B cell (primary cell): ENCODE results near the gene GALNT10. TPM values are rescaled to one million over a fixed set of nuclear protein-coding genes. Genes with fewer than 3 reads are reported as not detected.

ENCODE experiments used
- ATAC-seq: fragments of 200-7000 bp; cut with Tn5 transposase; one replicate; pipeline ENCODE4 v1.10.0; 2021; ENCODE audit warnings: low read depth, mild to moderate bottlenecking, moderate number of reproducible peaks, moderate library complexity
- CTCF ChIA-PET: fragments of 350-600 bp; sonication (Branson Sonifier 250); formaldehyde crosslinking; loops from one replicate; lab custom pipeline; 2021; ENCODE audit warnings: antibody characterized with exemption, inconsistent platforms; lab: Charles Lee
- POLR2A ChIA-PET: fragments of 350-600 bp; sonication (Branson Sonifier 250); formaldehyde crosslinking; loops from one replicate; lab custom pipeline; 2021; ENCODE audit warnings: antibody characterized with exemption; lab: Charles Lee
- DNase-seq: peaks from one replicate; pipeline ENCODE4 v3.0.0; 2013
- H2AFZ ChIP-seq: 2 replicates; pipeline ENCODE4 v1.6.1; 2012; ENCODE audit warnings: mild to moderate bottlenecking, low read depth, low read length; ENCODE audit not compliant: insufficient read depth, poor library complexity, severe bottlenecking
- H3K27ac ChIP-seq, 2 donors: 1 replicate in 1 of 2; 2 replicates in 1 of 2; pipeline ENCODE4 v1.5.1; 2012 to 2013; ENCODE audit warnings: low read length in 2 of 2, mild to moderate bottlenecking in 2 of 2, moderate library complexity in 1 of 2
- H3K27me3 ChIP-seq, 4 experiments: fragments of 200-600 bp in 1 of 4; sonication (generic) in 1 of 4; replicated peaks in 1 of 4; 1 replicate in 2 of 4; 2 replicates in 2 of 4; pipeline versions ENCODE4 v1.6.1 to v1.7.0; 2013 to 2016; ENCODE audit warnings: low read length in 3 of 4, mild to moderate bottlenecking in 2 of 4, mixed read lengths in 1 of 4, moderate library complexity in 1 of 4; ENCODE audit not compliant: insufficient read depth in 4 of 4, control insufficient read depth in 3 of 4; ENCODE audit errors: control extremely low read depth in 1 of 4
- H3K36me3 ChIP-seq, 2 experiments: replicated peaks in 1 of 2; 1 replicate in 1 of 2; 2 replicates in 1 of 2; pipeline versions ENCODE4 v1.6.1 to v1.7.1; 2013; ENCODE audit warnings: low read length in 1 of 2; ENCODE audit not compliant: insufficient read depth in 2 of 2, control insufficient read depth in 1 of 2; ENCODE audit errors: control extremely low read depth in 1 of 2, extremely low read depth in 1 of 2
- H3K4me1 ChIP-seq, 2 donors: fragments of 200-600 bp in 1 of 2; sonication (generic) in 1 of 2; 1 replicate in 1 of 2; 2 replicates in 1 of 2; pipeline versions ENCODE4 v1.5.1 to v1.6.1; 2013 to 2017; ENCODE audit warnings: low read length in 2 of 2; ENCODE audit not compliant: control insufficient read depth in 2 of 2, insufficient read depth in 2 of 2
- H3K4me2 ChIP-seq: replicated peaks from 2 replicates; pipeline ENCODE3; 2012; ENCODE audit warnings: mild to moderate bottlenecking, low read depth, low read length; ENCODE audit not compliant: poor library complexity, severe bottlenecking
- H3K4me3 ChIP-seq, 5 experiments: fragments of 200-600 bp in 1 of 5; sonication (generic) in 1 of 5; 1 replicate in 3 of 5; 2 replicates in 2 of 5; pipeline versions ENCODE4 v1.5.1 to v1.7.0; 2011 to 2016; ENCODE audit warnings: low read length in 4 of 5, mild to moderate bottlenecking in 4 of 5, low read depth in 2 of 5, control low read depth in 1 of 5, moderate library complexity in 1 of 5; ENCODE audit not compliant: insufficient read depth in 1 of 5; ENCODE audit errors: control extremely low read depth in 1 of 5, extremely low read depth in 1 of 5
- H3K79me2 ChIP-seq: fragments of 200-600 bp; sonication (generic); one replicate; pipeline ENCODE4 v1.6.0; 2016; ENCODE audit warnings: low read length; ENCODE audit not compliant: control insufficient read depth, insufficient read depth
- H3K9ac ChIP-seq: fragments of 200-600 bp; sonication (generic); 2 replicates; pipeline ENCODE4 v1.6.1; 2017; ENCODE audit warnings: mild to moderate bottlenecking, low read length, moderate library complexity
- H3K9me3 ChIP-seq, 3 donors: one replicate each; pipeline versions ENCODE4 v1.6.1 to v1.7.1; 2013; ENCODE audit warnings: low read length in 2 of 3; ENCODE audit not compliant: control insufficient read depth in 2 of 3, insufficient read depth in 1 of 3; ENCODE audit errors: control extremely low read depth in 1 of 3
- H4K20me1 ChIP-seq: 2 replicates; pipeline ENCODE4 v1.6.0; 2012; ENCODE audit warnings: mild to moderate bottlenecking, low read length; ENCODE audit not compliant: insufficient read depth, control insufficient read depth, poor library complexity, severe bottlenecking
- H3K27ac Mint-ChIP-seq: one replicate; pipeline ENCODE4 v1.8.0; 2021; ENCODE audit warnings: mixed read lengths
- H3K27me3 Mint-ChIP-seq: one replicate; pipeline ENCODE4 v1.8.0; 2021; ENCODE audit warnings: mixed read lengths
- H3K4me1 Mint-ChIP-seq: one replicate; pipeline ENCODE4 v1.8.0; 2021; ENCODE audit warnings: mixed read lengths
- H3K4me3 Mint-ChIP-seq: one replicate; pipeline ENCODE4 v1.8.0; 2021; ENCODE audit warnings: mixed read lengths
- H3K9me3 Mint-ChIP-seq: one replicate; pipeline ENCODE4 v1.8.0; 2022; ENCODE audit warnings: mixed read lengths; ENCODE audit not compliant: insufficient read depth
- EZH2 ChIP-seq: IDR thresholded peaks from 2 replicates; pipeline ENCODE4 v1.6.1; 2012; ENCODE audit warnings: borderline replicate concordance, low read depth, mild to moderate bottlenecking, moderate library complexity, low read length; ENCODE audit not compliant: insufficient read depth, poor library complexity, severe bottlenecking
- WGBS: methylation state at CpG from one replicate; pipeline ENCODE4 v1.1.5; 2013; ENCODE audit warnings: missing lambda C conversion rate; ENCODE audit not compliant: insufficient coverage; 5-methylcytosine and 5-hydroxymethylcytosine counted together
- intact Hi-C: fragments of 100-400 bp; cut with micrococcal nuclease; formaldehyde crosslinking; loops from one replicate; pipeline ENCODE4 v1.10.0; 2022
- polyA plus RNA-seq: library from polyadenylated mRNA; depleted of rRNA; stranded (reverse); fragments of >200 nt; gene quantifications from 2 replicates; pipeline ENCODE4 v1.2.3, GENCODE V29; 2012
- total RNA-seq, 2 donors: library from RNA; stranded (reverse); fragments of 120-200 nt in 1 of 2; gene quantifications; 1 replicate in 1 of 2; 2 replicates in 1 of 2; pipeline versions ENCODE4 v1.2.3 to v1.2.4, GENCODE V29; 2013 to 2022
- TF ChIP-seq, protein P1 (sequence below): fragments of 200-600 bp; IDR thresholded peaks from one replicate; pipeline ENCODE4 v1.8.0; 2022; ENCODE audit warnings: antibody characterized with exemption, mild to moderate bottlenecking

Gene GALNT10
- total and polyA plus RNA-seq, 2 donors (not counting 1 experiment from before 2014, with no cell fraction given) = 27.7 to 42.8 TPM

GRCh38 chr5:154318691-154319090 is 128.2 kb downstream of the GALNT10 start:
- Histone ChIP-seq H3K36me3 (peaks cover 0 to 18% of the 10 kb centered on the region in 2 experiments), H3K9me3 (no peaks in the 10 kb centered on the region), H3K27me3 (no peaks in the 10 kb centered on the region), H3K79me2 (peaks cover 11% of the 10 kb centered on the region), H3K27ac (no peak overlapping the region), H3K4me2 (no peak overlapping the region), H3K4me1 (no peaks in the 10 kb centered on the region), H3K9ac (no peak overlapping the region), H3K4me3 (no peak overlapping the region), H4K20me1 (peaks cover 8% of the 10 kb centered on the region), H2AFZ (no peak overlapping the region)
- Mint-ChIP-seq H3K27me3 (no peaks in the 10 kb centered on the region), H3K4me3 (no peak overlapping the region), H3K4me1 (peaks cover 2% of the 10 kb centered on the region), H3K27ac (no peak overlapping the region), H3K9me3 (no peaks in the 10 kb centered on the region)
- TF ChIP-seq, protein P1, sequence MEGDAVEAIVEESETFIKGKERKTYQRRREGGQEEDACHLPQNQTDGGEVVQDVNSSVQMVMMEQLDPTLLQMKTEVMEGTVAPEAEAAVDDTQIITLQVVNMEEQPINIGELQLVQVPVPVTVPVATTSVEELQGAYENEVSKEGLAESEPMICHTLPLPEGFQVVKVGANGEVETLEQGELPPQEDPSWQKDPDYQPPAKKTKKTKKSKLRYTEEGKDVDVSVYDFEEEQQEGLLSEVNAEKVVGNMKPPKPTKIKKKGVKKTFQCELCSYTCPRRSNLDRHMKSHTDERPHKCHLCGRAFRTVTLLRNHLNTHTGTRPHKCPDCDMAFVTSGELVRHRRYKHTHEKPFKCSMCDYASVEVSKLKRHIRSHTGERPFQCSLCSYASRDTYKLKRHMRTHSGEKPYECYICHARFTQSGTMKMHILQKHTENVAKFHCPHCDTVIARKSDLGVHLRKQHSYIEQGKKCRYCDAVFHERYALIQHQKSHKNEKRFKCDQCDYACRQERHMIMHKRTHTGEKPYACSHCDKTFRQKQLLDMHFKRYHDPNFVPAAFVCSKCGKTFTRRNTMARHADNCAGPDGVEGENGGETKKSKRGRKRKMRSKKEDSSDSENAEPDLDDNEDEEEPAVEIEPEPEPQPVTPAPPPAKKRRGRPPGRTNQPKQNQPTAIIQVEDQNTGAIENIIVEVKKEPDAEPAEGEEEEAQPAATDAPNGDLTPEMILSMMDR = no peak
- no peak for TF ChIP-seq EZH2
- CTCF ChIA-PET = no interaction called here
- POLR2A ChIA-PET = no interaction called here
- no peak for DNase-seq
- intact Hi-C loops = no loop called here
- no CpG with 5 or more reads among the region's 1 CpG for WGBS
- no peak for ATAC-seq

DNA sequence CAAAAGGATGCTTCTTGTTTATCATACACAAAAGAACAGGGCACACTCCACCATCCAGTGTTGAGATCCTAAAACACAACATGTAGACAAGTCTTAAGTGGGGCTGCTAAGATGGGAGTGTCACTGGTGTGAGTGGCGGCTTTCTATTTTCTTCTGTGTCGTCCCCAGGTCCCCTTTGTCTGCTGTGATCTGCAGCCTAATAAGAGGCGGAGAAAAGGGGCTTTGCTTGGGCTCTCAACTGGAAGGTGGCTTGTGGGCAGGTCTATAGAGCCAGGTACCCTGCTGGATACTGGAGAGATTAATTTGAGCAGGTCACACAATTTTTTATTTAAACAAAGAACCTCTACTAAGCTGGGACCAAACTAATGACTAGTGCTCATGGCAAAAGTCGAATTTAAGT is 129.2 kb downstream of the GALNT10 start:
- Histone ChIP-seq H4K20me1 (peaks cover 12% of the 10 kb centered on the region), H3K27me3 (no peaks in the 10 kb centered on the region), H3K36me3 (peaks cover 0 to 22% of the 10 kb centered on the region in 2 experiments), H3K4me1 (no peaks in the 10 kb centered on the region), H3K4me2 (no peak overlapping the region), H3K9me3 (no peaks in the 10 kb centered on the region), H3K4me3 (no peak overlapping the region), H3K9ac (no peak overlapping the region), H2AFZ (no peak overlapping the region), H3K79me2 (peaks cover 18% of the 10 kb centered on the region), H3K27ac (no peak overlapping the region)
- Mint-ChIP-seq H3K27me3 (no peaks in the 10 kb centered on the region), H3K27ac (no peak overlapping the region), H3K4me1 (peaks cover 2% of the 10 kb centered on the region), H3K9me3 (no peaks in the 10 kb centered on the region), H3K4me3 (no peak overlapping the region)
- TF ChIP-seq EZH2 = no peak
- TF ChIP-seq, protein P1 = no peak
- CTCF ChIA-PET = no interaction called here
- POLR2A ChIA-PET = no interaction called here
- intact Hi-C loops = no loop called here
- no peak for DNase-seq
- 78% methylated on average over 4 of the region's 4 CpGs for WGBS
- no peak for ATAC-seq
